ENCODE measurements around the gene GTF2I. TPM values are rescaled to one million over a fixed set of nuclear protein-coding genes. Genes with fewer than 3 reads are reported as not detected.
A peak's percentile ranks its signal among the peaks of the same experiment; 100 is the strongest.

The GTF2I gene
- total and polyA plus RNA-seq, 4 donors: 27.4 to 97.9 (median 65.8) TPM

DNA sequence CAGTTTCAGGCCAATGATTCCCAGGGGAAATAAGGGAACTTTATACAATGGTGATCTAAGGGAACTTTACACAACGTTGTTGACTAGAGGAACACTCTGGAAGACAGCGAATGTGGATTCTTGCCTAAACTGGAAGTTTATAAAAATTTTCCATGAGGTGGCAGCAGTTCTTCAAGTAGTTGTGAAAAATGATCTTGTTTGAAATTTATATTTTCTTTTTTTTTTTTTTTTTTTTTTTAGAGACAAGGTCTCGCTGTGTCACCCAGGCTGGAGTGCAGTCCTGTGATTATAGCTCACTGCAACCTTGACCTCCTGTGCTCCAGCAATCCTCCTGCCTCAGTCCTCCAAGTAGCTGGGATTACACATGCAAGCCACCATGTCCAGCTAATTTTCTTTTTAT lies 32.1 kb upstream of the GTF2I start:
- H3K4me3 ChIP-seq (ENCODE audit: low read depth in 1 of 3, low read length in 3 of 3): no peak overlapping the region
- H3K36me3 ChIP-seq (ENCODE audit: control insufficient read depth in 4 of 4, insufficient read depth in 3 of 4, low read depth in 1 of 4, low read length in 3 of 4): no peaks in the 10 kb centered on the region
- H3K27ac ChIP-seq (ENCODE audit: low read depth in 1 of 2, low read length in 2 of 2): no peak overlapping the region
- TF ChIP-seq, protein P1, sequence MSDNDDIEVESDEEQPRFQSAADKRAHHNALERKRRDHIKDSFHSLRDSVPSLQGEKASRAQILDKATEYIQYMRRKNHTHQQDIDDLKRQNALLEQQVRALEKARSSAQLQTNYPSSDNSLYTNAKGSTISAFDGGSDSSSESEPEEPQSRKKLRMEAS (IDR thresholded peaks at IDR 0.05): no peak
- TF ChIP-seq RAD21 (IDR thresholded peaks at IDR 0.05) (peak; percentile 70 to 74), EGR1 (IDR thresholded peaks at IDR 0.05; ENCODE audit: low read depth in 2 of 2) (peak in 1 of 2 donors; percentile 19), FOXA2 (IDR thresholded peaks at IDR 0.05) (peak; percentile 56), RXRA (IDR thresholded peaks at IDR 0.05) (peak in 1 of 2 donors; percentile 17), JUND (IDR thresholded peaks at IDR 0.05) (peak in 1 of 2 donors; percentile 29), HNF4A (conservative IDR thresholded peaks at IDR 0.05) (peak in 1 of 2 donors; percentile 32), SP1 (IDR thresholded peaks at IDR 0.05) (no peak), YY1 (IDR thresholded peaks at IDR 0.05) (peak; percentile 15)
- TF ChIP-seq, protein P2, sequence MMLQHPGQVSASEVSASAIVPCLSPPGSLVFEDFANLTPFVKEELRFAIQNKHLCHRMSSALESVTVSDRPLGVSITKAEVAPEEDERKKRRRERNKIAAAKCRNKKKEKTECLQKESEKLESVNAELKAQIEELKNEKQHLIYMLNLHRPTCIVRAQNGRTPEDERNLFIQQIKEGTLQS (IDR thresholded peaks at IDR 0.05): no peak
- TF ChIP-seq, protein P3, sequence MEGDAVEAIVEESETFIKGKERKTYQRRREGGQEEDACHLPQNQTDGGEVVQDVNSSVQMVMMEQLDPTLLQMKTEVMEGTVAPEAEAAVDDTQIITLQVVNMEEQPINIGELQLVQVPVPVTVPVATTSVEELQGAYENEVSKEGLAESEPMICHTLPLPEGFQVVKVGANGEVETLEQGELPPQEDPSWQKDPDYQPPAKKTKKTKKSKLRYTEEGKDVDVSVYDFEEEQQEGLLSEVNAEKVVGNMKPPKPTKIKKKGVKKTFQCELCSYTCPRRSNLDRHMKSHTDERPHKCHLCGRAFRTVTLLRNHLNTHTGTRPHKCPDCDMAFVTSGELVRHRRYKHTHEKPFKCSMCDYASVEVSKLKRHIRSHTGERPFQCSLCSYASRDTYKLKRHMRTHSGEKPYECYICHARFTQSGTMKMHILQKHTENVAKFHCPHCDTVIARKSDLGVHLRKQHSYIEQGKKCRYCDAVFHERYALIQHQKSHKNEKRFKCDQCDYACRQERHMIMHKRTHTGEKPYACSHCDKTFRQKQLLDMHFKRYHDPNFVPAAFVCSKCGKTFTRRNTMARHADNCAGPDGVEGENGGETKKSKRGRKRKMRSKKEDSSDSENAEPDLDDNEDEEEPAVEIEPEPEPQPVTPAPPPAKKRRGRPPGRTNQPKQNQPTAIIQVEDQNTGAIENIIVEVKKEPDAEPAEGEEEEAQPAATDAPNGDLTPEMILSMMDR (IDR thresholded peaks at IDR 0.05; ENCODE audit: low read depth, low read length, missing input control): peak; percentile 20
- TF ChIP-seq, protein P4, sequence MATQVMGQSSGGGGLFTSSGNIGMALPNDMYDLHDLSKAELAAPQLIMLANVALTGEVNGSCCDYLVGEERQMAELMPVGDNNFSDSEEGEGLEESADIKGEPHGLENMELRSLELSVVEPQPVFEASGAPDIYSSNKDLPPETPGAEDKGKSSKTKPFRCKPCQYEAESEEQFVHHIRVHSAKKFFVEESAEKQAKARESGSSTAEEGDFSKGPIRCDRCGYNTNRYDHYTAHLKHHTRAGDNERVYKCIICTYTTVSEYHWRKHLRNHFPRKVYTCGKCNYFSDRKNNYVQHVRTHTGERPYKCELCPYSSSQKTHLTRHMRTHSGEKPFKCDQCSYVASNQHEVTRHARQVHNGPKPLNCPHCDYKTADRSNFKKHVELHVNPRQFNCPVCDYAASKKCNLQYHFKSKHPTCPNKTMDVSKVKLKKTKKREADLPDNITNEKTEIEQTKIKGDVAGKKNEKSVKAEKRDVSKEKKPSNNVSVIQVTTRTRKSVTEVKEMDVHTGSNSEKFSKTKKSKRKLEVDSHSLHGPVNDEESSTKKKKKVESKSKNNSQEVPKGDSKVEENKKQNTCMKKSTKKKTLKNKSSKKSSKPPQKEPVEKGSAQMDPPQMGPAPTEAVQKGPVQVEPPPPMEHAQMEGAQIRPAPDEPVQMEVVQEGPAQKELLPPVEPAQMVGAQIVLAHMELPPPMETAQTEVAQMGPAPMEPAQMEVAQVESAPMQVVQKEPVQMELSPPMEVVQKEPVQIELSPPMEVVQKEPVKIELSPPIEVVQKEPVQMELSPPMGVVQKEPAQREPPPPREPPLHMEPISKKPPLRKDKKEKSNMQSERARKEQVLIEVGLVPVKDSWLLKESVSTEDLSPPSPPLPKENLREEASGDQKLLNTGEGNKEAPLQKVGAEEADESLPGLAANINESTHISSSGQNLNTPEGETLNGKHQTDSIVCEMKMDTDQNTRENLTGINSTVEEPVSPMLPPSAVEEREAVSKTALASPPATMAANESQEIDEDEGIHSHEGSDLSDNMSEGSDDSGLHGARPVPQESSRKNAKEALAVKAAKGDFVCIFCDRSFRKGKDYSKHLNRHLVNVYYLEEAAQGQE (IDR thresholded peaks at IDR 0.05): no peak
- TF ChIP-seq, protein P5, sequence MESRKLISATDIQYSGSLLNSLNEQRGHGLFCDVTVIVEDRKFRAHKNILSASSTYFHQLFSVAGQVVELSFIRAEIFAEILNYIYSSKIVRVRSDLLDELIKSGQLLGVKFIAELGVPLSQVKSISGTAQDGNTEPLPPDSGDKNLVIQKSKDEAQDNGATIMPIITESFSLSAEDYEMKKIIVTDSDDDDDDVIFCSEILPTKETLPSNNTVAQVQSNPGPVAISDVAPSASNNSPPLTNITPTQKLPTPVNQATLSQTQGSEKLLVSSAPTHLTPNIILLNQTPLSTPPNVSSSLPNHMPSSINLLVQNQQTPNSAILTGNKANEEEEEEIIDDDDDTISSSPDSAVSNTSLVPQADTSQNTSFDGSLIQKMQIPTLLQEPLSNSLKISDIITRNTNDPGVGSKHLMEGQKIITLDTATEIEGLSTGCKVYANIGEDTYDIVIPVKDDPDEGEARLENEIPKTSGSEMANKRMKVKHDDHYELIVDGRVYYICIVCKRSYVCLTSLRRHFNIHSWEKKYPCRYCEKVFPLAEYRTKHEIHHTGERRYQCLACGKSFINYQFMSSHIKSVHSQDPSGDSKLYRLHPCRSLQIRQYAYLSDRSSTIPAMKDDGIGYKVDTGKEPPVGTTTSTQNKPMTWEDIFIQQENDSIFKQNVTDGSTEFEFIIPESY (IDR thresholded peaks at IDR 0.05): no peak
- no peak overlapping the region for H3K9ac ChIP-seq (ENCODE audit: low read depth in 1 of 2, low read length in 2 of 2)
- no peaks in the 10 kb centered on the region for H3K9me3 ChIP-seq (ENCODE audit: control insufficient read depth in 4 of 4, low read length in 3 of 4)
- DNase-seq (ENCODE audit: low spot score): no peak
- H3K27me3 ChIP-seq (ENCODE audit: control insufficient read depth in 4 of 4, insufficient read depth in 4 of 4, low read length in 3 of 4): no peaks in the 10 kb centered on the region
- WGBS: 14% methylated on average over 3 of the region's 3 CpGs
- peaks cover 0 to 9% (median 5%) of the 10 kb centered on the region in 4 donors for H3K4me1 ChIP-seq (ENCODE audit: control insufficient read depth in 4 of 4, insufficient read depth in 4 of 4, low read length in 3 of 4)

DNA sequence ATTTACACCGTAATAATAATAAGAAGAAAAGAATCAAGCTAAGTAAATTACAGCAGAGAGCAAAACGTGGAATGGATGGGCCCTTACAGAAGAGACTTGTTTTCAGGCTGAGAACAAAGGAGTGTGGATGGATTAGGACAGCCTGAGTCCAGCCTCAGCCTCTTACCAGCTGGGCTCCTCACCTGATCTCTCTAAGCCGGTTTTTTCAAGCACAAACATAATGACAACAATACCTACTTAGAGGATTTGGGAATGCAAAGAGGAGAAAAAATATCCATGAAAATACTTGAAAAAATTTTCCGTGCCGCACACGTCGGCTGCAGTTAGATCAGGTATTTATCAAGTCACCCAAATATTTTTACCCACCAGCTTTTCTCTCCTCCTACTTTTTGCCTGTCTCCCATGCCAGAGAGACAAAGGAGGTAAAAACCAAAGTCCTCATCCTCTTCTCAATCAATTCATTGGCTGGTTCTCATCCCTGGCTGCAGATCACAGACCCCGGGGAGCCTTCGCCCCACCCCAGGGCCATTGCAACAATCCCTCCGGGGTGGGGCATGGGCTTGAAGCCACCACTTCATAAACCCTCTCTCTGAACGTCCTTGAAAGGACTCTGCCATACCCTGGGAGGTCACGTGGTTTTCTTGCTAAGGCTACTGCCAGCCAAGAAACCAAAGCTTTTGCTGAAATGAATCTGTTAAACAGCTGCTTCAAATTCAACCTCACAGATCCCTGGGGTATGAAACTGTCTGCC lies 29.7 kb upstream of the GTF2I start:
- peaks cover 0 to 9% (median 5%) of the 10 kb centered on the region in 4 donors for H3K4me1 ChIP-seq (ENCODE audit: control insufficient read depth in 4 of 4, insufficient read depth in 4 of 4, low read length in 3 of 4)
- WGBS: 31% methylated on average over 12 of the region's 12 CpGs
- H3K36me3 ChIP-seq (ENCODE audit: control insufficient read depth in 4 of 4, insufficient read depth in 3 of 4, low read depth in 1 of 4, low read length in 3 of 4): no peaks in the 10 kb centered on the region
- peak; percentile 49 for TF ChIP-seq SP1 (IDR thresholded peaks at IDR 0.05)
- TF ChIP-seq RAD21 (IDR thresholded peaks at IDR 0.05): peak; percentile 4 to 26
- TF ChIP-seq FOXA1 (IDR thresholded peaks at IDR 0.05): no peak
- no peak for TF ChIP-seq NR2F2 (IDR thresholded peaks at IDR 0.05)
- peak; percentile 37 to 56 for TF ChIP-seq HNF4A (conservative IDR thresholded peaks at IDR 0.05)
- peak in 1 of 2 donors; percentile 31 for TF ChIP-seq RXRA (IDR thresholded peaks at IDR 0.05)
- no peak for DNase-seq (ENCODE audit: low spot score)
- H3K27ac ChIP-seq (ENCODE audit: low read depth in 1 of 2, low read length in 2 of 2): peak overlapping the region in 1 of 2 donors; percentile 26
- no peaks in the 10 kb centered on the region for H3K27me3 ChIP-seq (ENCODE audit: control insufficient read depth in 4 of 4, insufficient read depth in 4 of 4, low read length in 3 of 4)
- no peaks in the 10 kb centered on the region for H3K9me3 ChIP-seq (ENCODE audit: control insufficient read depth in 4 of 4, low read length in 3 of 4)
- peak overlapping the region in 1 of 3 donors; percentile 20 for H3K4me3 ChIP-seq (ENCODE audit: low read depth in 1 of 3, low read length in 3 of 3)
- no peak overlapping the region for H3K9ac ChIP-seq (ENCODE audit: low read depth in 1 of 2, low read length in 2 of 2)
